Activated T-cell treated with anti-CD3 and anti-CD28 coated beads, Interleukin-2, amount 50 U/mL, for 4 hours (primary cell): ENCODE results near the gene MTA2. TPM values are rescaled to one million over a fixed set of nuclear protein-coding genes. Genes with fewer than 3 reads are reported as not detected.
"Not testable (repeated sequence)": the region's sequence is repeated elsewhere in the genome, so short reads cannot be mapped to it uniquely, and the experiment has no call there.

ENCODE experiments used
- ATAC-seq, 2 donors: fragments of 200-7000 bp; cut with Tn5 transposase; one replicate each; pipeline ENCODE4 v1.10.0; 2021
- DNase-seq: peaks from one replicate; pipeline ENCODE4 v3.0.0-alpha.2; 2020
- H3K27me3 Mint-ChIP-seq: one replicate; pipeline ENCODE4 v1.8.0; 2021; ENCODE audit warnings: low read depth, mixed read lengths
- H3K36me3 Mint-ChIP-seq: one replicate; pipeline ENCODE4 v1.8.0; 2022; ENCODE audit warnings: mixed read lengths; ENCODE audit not compliant: insufficient read depth
- H3K4me1 Mint-ChIP-seq: one replicate; pipeline ENCODE4 v1.8.0; 2021; ENCODE audit warnings: low read depth, mixed read lengths
- H3K4me3 Mint-ChIP-seq: one replicate; pipeline ENCODE4 v1.8.0; 2021; ENCODE audit warnings: mild to moderate bottlenecking, moderate library complexity, mixed read lengths
- H3K9me3 Mint-ChIP-seq: one replicate; pipeline ENCODE4 v1.8.0; 2021; ENCODE audit warnings: mixed read lengths
- total RNA-seq, 3 donors: library from RNA; stranded (reverse); gene quantifications; one replicate each; pipeline ENCODE4 v1.2.1, GENCODE V29; 2021

The MTA2 gene
- total RNA-seq, 3 donors from 2014 or later = 217 to 224 (median 220) TPM

DNA sequence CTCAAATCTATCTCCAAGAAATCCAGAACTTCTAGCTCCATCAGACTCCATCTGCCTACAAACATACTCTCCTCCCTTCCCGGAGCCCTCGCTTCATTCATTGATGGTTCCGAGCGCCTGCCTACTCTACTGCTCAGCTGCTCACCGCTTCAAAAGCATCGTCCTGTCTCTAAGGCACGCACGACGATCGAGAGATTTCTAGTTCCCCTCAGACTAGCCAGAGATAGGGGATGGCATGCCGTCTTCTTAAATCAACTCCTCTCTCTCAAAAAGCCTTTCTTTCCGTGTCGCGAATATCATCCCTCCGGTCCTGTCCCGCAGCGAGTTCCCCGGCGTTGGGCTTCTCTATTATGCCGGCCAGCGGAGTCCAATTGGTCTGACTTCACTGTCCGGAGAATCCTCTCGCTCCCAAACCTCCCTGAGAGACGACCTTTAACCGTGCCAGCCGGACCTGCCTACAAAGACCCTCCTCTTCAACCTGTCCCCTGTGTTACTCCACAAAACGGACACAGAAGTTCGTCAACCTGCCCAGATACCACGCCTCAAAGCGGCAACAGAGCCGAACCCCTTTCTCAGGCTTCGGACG lies 28.6 kb downstream of the MTA2 start:
- Mint-ChIP-seq H3K4me3 (peak overlapping the region; percentile 98), H3K27me3 (no peaks in the 10 kb centered on the region), H3K4me1 (peaks cover 54% of the 10 kb centered on the region), H3K9me3 (no peaks in the 10 kb centered on the region), H3K36me3 (peaks cover 45% of the 10 kb centered on the region)
- DNase-seq = no peak
- ATAC-seq = peak in 1 of 2 donors; percentile 14

DNA sequence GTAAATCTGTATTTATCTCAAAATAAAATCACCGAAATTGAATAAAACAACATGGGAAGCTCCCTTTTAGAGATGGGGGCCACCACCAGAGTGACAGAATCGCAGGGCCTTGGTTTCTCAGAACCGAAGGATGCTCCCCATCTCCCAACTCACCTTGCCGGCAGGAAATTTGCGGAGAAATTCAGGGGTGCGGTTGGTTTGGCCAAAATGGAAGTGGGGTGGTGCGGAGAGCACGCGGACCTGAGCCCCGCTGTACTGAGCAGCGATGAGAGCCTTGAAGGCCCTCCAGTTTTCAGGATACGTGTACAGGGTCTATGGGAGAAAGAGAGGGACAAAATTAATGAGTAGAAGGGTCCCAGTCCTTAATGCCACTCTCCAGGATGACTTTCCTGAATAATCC lies 29.2 kb downstream of the MTA2 start:
- Mint-ChIP-seq H3K4me3 (peak overlapping the region; percentile 98), H3K36me3 (peaks cover 44% of the 10 kb centered on the region), H3K27me3 (no peaks in the 10 kb centered on the region), H3K9me3 (no peaks in the 10 kb centered on the region), H3K4me1 (peaks cover 55% of the 10 kb centered on the region)
- ATAC-seq (no peak), DNase-seq (no peak)

DNA sequence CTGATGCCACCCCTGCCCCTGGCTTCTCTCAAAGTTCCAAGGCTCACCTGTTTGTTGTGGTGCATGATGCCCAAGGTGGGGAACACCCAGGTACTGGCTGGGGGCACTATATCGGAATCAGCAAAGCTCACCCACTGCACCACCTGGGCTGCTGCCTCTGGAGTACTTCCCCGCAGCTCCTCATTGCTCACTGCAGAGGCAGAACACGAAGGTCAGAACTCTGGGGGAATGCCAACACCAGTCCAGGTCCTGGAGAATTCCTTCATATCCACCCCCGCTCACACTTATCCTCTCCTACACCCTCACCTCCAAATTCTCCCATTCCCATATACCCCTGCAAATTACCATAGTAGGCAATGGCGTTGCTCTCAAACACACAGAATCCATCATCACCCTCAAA lies 30.2 kb downstream of the MTA2 start:
- not testable (repeated sequence) for ATAC-seq, H3K9me3 Mint-ChIP-seq, H3K27me3 Mint-ChIP-seq, DNase-seq
- H3K4me3 Mint-ChIP-seq = peak overlapping the region; percentile 98
- H3K4me1 Mint-ChIP-seq = peaks cover 62% of the 10 kb centered on the region
- peaks cover 53% of the 10 kb centered on the region for H3K36me3 Mint-ChIP-seq

DNA sequence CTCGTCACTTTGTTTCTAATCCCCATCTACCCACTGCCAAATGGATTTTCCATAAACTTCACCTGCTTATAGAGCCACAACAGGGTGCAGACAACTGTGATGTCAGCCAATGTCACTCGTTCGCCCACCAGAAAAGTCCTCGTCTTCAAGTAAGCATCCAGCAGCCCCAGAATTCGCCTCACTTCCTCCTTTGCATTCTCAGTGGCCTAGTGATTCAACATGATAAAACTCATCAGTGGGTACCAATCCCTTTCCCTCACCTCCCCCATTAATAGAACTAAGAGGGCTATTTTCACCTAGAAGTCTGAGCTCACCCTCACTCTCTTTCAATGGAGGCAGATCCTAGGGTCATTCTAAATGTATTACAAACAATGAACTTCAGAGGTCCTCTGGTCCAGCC lies 30.8 kb downstream of the MTA2 start:
- peaks cover 68% of the 10 kb centered on the region for H3K4me1 Mint-ChIP-seq
- not testable (repeated sequence) for ATAC-seq

DNA sequence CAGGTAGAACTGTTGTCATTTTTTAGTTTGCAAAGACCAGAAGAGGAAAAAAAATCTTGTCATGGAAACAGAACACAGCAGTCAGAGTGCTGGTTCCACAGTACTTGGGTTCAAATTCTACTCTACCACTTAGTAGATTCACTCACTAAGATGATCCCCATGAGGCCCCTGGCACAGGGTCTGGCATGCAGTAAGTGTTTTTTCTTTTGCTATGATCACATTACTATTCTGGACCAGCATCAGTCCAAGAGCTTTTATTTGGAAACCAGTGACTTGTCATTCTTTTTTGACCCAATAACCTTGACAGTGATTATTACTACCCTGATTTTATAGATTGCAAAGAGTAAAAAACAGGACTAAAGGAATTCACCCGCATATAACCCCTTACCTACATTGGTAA lies 32.1 kb downstream of the MTA2 start:
- Mint-ChIP-seq H3K4me3 (peak overlapping the region; percentile 1), H3K27me3 (no peaks in the 10 kb centered on the region), H3K4me1 (peaks cover 66% of the 10 kb centered on the region), H3K9me3 (no peaks in the 10 kb centered on the region), H3K36me3 (peaks cover 59% of the 10 kb centered on the region)
- DNase-seq = no peak
- ATAC-seq = no peak

More for the DNA sequence above, 30.8 kb downstream of the MTA2 start:
- peaks cover 55% of the 10 kb centered on the region for H3K36me3 Mint-ChIP-seq
- H3K9me3 Mint-ChIP-seq, H3K27me3 Mint-ChIP-seq, DNase-seq: not testable (repeated sequence)
- peak overlapping the region; percentile 98 for H3K4me3 Mint-ChIP-seq

DNA sequence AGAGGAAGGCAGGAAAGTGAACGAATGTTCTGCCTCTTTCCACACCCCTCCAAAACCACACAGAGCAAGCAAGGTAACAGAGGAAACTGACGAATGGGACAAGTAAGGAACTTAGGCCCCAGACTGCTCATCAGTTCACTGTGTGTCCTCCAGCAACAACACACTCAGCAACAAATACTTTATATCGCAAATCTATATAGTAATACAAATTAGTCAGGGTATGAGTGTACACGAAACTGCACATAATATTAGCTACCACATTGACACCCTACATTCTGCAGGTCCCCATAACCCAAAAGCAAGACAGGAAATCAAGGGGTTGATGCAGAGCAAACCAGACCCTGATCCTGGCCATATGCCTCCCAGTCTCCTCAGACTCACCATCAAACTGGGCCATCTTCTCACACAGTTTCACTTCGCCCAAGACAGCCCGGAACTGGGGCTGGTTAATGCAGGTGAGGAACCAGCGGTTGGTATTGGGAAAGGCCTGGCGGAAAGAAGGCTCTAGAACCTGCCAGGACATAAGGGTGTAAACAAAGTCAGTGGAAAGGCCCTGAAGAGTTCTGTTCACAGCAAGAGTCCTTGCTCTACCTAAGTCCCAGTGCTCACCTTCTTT lies 34.5 kb downstream of the MTA2 start:
- no peaks in the 10 kb centered on the region for H3K27me3 Mint-ChIP-seq
- DNase-seq (no peak), ATAC-seq (peak in 1 of 2 donors; percentile 16)
- H3K4me3 Mint-ChIP-seq = peak overlapping the region; percentile 42
- H3K4me1 Mint-ChIP-seq = peaks cover 50% of the 10 kb centered on the region
- H3K9me3 Mint-ChIP-seq = no peaks in the 10 kb centered on the region
- peaks cover 49% of the 10 kb centered on the region for H3K36me3 Mint-ChIP-seq

DNA sequence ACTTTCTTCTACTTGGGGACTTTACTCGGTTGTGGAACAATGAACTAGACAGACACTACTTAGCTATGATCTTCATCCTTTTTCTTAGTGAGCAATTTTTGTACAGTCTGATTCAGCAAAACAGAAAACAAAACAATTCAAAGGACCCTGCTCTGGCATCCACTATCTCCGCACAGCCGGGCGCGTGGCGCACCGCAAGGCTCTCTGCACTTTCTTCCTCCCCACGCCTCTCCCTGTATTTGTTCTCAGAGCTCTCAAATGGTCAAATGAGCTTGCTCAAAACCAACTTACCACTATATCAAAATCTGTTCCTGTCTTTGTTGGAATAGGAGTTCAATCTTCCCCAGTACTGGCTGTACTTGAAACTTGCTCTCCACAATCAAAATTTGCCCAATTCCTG lies 35.4 kb downstream of the MTA2 start:
- peaks cover 45% of the 10 kb centered on the region for H3K4me1 Mint-ChIP-seq

DNA sequence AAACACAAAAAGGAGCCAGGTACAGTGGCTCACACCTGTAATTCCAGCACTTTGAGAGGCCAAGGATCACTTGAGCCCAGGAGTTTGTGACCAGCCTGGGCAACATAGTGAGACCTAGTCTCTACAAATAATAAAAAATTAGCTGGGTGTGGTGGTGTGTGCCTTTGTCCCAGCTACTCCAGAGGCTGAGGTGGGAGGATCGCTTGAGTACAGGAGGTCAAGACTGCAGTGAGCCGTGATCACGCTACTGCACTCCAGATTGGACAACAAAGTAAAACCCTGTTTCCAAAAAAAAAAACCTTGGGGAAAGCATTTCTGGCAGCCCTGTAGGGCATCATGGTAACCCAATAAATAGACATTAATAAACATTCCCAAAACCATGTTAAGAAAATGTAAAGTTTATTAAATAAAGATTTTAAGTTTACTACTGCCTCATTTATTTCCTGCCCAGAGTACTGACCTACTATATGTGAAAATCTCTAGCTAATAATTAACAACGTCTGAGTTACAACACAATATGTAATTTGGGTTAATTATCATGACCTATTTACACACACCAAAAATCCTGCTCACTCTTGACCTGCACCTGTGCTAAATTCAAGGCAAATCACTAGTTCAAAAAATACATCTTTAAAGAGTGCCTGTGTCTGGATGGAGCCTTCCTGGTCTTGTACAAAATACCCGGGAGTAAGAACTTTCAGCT lies 36.4 kb downstream of the MTA2 start:
- H3K9me3 Mint-ChIP-seq = no peaks in the 10 kb centered on the region
- H3K4me3 Mint-ChIP-seq = no peak overlapping the region
- ATAC-seq (no peak), DNase-seq (no peak)
- H3K4me1 Mint-ChIP-seq = peaks cover 47% of the 10 kb centered on the region
- no peaks in the 10 kb centered on the region for H3K27me3 Mint-ChIP-seq
- peaks cover 41% of the 10 kb centered on the region for H3K36me3 Mint-ChIP-seq

More for the DNA sequence above, 35.4 kb downstream of the MTA2 start:
- Mint-ChIP-seq H3K27me3 (no peaks in the 10 kb centered on the region), H3K9me3 (no peaks in the 10 kb centered on the region), H3K36me3 (peaks cover 45% of the 10 kb centered on the region), H3K4me3 (peak overlapping the region; percentile 3)
- ATAC-seq (no peak), DNase-seq (no peak)

DNA sequence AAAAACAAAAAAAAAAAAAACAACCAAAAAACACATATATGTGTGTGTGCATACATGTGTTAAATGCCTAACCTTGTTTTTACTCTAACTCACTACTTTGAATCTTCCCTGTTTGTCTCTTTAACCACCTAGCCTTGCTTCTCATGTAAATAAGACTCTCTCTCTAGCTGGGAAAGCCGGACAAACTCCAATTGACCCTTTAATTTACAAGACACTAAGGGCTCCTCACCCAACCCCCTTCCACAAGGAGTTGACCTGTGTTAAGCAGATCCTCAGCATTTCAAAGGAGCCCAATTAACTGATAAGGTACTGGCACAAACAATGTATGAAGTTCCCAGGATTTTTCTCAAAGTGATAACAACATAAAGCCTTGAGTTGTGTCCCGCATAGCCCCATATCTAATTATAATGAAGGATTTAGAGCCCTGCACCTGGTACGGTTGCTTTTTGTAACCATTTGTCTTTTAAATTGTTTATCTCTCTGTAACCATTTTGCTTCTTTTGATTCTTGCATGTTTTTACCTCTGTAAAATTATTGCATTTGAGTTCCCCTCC lies 39.9 kb downstream of the MTA2 start:
- not testable (repeated sequence) for DNase-seq, ATAC-seq, H3K9me3 Mint-ChIP-seq, H3K4me3 Mint-ChIP-seq, H3K27me3 Mint-ChIP-seq
- Mint-ChIP-seq H3K36me3 (peaks cover 50% of the 10 kb centered on the region), H3K4me1 (peaks cover 60% of the 10 kb centered on the region)

DNA sequence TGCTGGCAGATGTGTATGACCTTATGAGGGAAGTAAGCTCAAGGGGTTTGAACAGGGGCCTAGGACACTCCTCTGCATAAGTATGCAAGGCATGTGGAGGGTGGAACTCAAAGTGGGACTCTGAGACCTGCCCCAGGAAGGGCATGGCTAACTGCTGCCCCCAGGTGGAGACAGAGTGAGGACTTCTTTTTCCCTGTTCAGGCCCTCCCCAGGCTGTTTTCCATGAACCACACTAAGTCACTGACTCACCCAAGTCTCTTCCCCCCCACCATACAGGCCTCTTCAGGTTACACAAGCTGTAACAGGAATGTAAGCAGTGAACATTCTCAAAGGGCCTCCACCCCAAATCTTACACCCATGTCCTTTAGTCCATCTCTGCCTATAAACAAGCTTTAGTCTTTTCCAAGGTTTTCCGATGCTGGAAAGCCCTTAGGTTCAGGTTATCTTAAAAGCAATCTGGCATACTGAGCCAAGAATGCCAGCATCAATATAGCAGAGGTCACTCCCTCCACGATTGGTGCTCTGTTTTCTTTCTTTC lies 41.0 kb downstream of the MTA2 start:
- Mint-ChIP-seq H3K4me3 (no peak overlapping the region), H3K9me3 (no peaks in the 10 kb centered on the region), H3K4me1 (peaks cover 62% of the 10 kb centered on the region), H3K36me3 (peaks cover 41% of the 10 kb centered on the region), H3K27me3 (no peaks in the 10 kb centered on the region)
- peak; percentile 37 to 46 for ATAC-seq
- peak; percentile 81 for DNase-seq

DNA sequence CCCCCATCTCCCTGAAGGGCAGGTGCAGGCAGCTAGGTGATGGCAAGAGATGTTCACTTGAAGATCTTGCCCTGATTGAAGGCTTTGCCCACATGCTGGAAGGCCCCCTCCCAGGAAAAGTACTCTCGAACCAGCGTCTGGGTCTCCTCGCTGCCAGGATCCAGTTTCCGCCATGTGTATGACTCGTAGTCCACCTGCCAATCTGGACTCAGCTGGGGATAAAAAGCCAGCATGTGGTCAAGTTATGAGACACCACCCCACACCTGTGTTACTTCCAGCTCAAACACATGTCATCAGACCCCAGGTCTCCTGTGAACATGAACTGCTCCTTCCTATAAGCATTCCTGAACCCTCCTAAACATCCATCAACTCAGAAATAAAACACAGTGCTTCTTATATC lies 42.0 kb downstream of the MTA2 start:
- not testable (repeated sequence) for H3K4me3 Mint-ChIP-seq, DNase-seq, ATAC-seq, H3K27me3 Mint-ChIP-seq, H3K9me3 Mint-ChIP-seq
- peaks cover 38% of the 10 kb centered on the region for H3K36me3 Mint-ChIP-seq
- H3K4me1 Mint-ChIP-seq = peaks cover 69% of the 10 kb centered on the region

DNA sequence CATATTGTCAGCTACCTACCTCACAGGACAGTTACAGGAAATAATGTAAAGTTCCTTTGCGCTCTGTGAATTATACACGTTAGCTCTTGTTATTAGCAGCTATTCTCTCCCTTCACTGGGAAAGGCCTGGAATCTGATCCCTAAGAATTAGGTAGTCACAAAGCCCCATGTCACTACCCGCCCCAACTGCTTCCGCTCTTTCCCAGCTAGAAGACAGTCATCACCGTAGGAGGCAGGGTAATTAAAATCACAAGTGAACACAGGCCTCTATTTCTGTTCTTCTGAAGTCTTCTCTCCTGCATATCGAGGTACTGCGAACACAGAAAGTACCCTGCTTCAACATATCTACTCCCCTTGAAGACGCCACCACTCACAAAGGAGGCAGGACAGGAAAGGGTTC lies 42.5 kb downstream of the MTA2 start:
- H3K4me3 Mint-ChIP-seq = no peak overlapping the region
- H3K9me3 Mint-ChIP-seq = no peaks in the 10 kb centered on the region
- H3K27me3 Mint-ChIP-seq = no peaks in the 10 kb centered on the region
- H3K4me1 Mint-ChIP-seq = peaks cover 74% of the 10 kb centered on the region
- peaks cover 38% of the 10 kb centered on the region for H3K36me3 Mint-ChIP-seq
- no peak for DNase-seq
- no peak for ATAC-seq

DNA sequence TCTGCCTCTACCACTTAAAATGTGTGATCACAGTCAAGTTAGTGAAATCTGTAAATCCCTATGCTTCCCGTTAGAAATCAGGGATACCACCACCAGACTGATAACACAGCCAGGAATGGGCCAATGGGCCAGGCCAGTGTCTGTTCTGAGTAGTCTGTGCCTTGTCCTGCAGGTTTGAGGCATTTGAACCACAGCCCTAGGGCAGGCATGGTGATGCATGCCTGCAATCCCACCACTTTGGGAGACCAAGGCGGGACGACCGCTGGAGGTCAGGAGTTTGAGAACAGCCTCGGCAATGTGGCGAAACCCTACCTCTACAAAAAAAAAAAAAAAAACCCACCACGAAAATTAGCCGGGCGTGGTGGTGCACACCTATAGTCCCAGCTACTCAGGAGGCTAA lies 43.0 kb downstream of the MTA2 start:
- Mint-ChIP-seq H3K27me3 (no peaks in the 10 kb centered on the region), H3K4me1 (peaks cover 79% of the 10 kb centered on the region), H3K36me3 (peaks cover 35% of the 10 kb centered on the region), H3K4me3 (no peak overlapping the region), H3K9me3 (no peaks in the 10 kb centered on the region)
- ATAC-seq (no peak), DNase-seq (no peak)

DNA sequence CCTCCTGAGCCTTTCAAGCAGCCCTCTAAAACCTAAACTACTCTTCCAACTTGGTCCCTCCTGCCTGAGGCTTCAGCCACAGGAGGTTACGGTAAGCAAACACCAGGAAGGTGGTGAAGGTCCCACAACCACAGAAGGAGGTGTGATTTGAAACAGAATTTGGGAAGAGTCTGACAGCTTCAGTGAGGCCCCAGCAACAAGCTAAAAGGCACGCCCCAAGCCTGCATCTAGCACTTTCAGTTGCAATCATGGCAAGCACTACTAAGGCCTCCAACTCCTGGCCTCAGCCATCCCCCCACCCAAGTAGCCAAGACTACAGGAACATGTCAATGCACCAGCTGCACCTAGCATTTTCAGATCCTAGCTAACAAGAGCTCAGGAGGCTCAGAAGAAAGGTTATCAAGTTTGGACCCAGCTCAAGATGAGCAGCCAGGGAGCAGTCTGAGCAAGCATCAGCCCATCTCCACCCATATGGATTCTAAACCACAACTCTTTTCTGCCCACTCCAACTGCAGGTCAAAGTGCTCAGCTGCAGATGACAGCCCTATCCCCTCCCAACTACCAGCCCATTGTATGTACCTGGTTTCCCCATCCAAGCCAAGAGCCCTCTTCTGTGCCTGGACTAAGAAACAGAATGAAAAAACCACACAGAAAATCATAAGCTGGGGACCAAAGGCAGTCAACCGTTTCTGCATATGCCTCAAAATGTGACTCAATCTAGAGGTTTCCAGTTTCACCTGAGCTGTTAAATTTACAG lies 44.6 kb downstream of the MTA2 start:
- peak; percentile 22 to 25 for ATAC-seq
- H3K9me3 Mint-ChIP-seq = no peaks in the 10 kb centered on the region
- H3K4me1 Mint-ChIP-seq = peaks cover 94% of the 10 kb centered on the region
- DNase-seq = no peak
- no peaks in the 10 kb centered on the region for H3K27me3 Mint-ChIP-seq
- peak overlapping the region; percentile 58 for H3K4me3 Mint-ChIP-seq
- H3K36me3 Mint-ChIP-seq = peaks cover 32% of the 10 kb centered on the region
